ENCODE data around the gene SREK1. TPM values are rescaled to one million over a fixed set of nuclear protein-coding genes. Genes with fewer than 3 reads are reported as not detected.

Gene SREK1
- total RNA-seq, 1 donor from 2014 or later = 70.3 TPM

Other genes with a start within 250 kb of the SREK1 start
- 28.6 and 29.2 TPM in 2 replicates for gene ERBIN, start 217.7 kb upstream of the SREK1 start, total RNA-seq

Data from activated CD4-positive, alpha-beta T cell treated with anti-CD3 and anti-CD28 coated beads, Interleukin-2, amount 10 ng/mL, durations not matched to agents 24 days and 14 days (primary cell).